ENCODE results near the gene ITGA1. TPM values are rescaled to one million over a fixed set of nuclear protein-coding genes. Genes with fewer than 3 reads are reported as not detected.

The ITGA1 gene
- total RNA-seq, 1 experiment from 2014 or later = 20.2 TPM

- Mint-ChIP-seq H3K27me3 (ENCODE audit: unreplicated experiment) (no peaks in the 10 kb centered on the region), H3K9me3 (ENCODE audit: low read depth, unreplicated experiment) (no peaks in the 10 kb centered on the region), H3K36me3 (ENCODE audit: insufficient read depth, unreplicated experiment) (no peaks in the 10 kb centered on the region), H3K4me1 (ENCODE audit: low read depth, unreplicated experiment) (no peaks in the 10 kb centered on the region), H3K4me3 (ENCODE audit: low read depth, unreplicated experiment) (no peak overlapping the region), H3K27ac (ENCODE audit: unreplicated experiment) (no peak overlapping the region)
- BruUV-seq (replicated peaks) = no TSS peak
- CTCF ChIA-PET = interaction anchor here (0.6 kb wide), 1 partner anchor 1356 kb away, joined by 3 read pairs; no protein-coding TSS in a partner anchor
- no peak for DNase-seq
- TF ChIP-seq, protein P1, sequence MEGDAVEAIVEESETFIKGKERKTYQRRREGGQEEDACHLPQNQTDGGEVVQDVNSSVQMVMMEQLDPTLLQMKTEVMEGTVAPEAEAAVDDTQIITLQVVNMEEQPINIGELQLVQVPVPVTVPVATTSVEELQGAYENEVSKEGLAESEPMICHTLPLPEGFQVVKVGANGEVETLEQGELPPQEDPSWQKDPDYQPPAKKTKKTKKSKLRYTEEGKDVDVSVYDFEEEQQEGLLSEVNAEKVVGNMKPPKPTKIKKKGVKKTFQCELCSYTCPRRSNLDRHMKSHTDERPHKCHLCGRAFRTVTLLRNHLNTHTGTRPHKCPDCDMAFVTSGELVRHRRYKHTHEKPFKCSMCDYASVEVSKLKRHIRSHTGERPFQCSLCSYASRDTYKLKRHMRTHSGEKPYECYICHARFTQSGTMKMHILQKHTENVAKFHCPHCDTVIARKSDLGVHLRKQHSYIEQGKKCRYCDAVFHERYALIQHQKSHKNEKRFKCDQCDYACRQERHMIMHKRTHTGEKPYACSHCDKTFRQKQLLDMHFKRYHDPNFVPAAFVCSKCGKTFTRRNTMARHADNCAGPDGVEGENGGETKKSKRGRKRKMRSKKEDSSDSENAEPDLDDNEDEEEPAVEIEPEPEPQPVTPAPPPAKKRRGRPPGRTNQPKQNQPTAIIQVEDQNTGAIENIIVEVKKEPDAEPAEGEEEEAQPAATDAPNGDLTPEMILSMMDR (IDR thresholded peaks at IDR 0.05; ENCODE audit: unreplicated experiment) = no peak
- intact Hi-C loops (cut with micrococcal nuclease; ENCODE audit: unreplicated experiment) = no loop called here
Observed at GRCh38 chr5:52772668-52773067, 15.0 kb upstream of the ITGA1 start.

- BruUV-seq (replicated peaks) = no TSS peak
- DNase-seq = no peak
- TF ChIP-seq, protein P1 (IDR thresholded peaks at IDR 0.05; ENCODE audit: unreplicated experiment) = no peak
- Mint-ChIP-seq H3K4me3 (ENCODE audit: low read depth, unreplicated experiment) (no peak overlapping the region), H3K9me3 (ENCODE audit: low read depth, unreplicated experiment) (no peaks in the 10 kb centered on the region), H3K27me3 (ENCODE audit: unreplicated experiment) (no peaks in the 10 kb centered on the region), H3K36me3 (ENCODE audit: insufficient read depth, unreplicated experiment) (no peaks in the 10 kb centered on the region), H3K27ac (ENCODE audit: unreplicated experiment) (no peak overlapping the region), H3K4me1 (ENCODE audit: low read depth, unreplicated experiment) (no peaks in the 10 kb centered on the region)
- CTCF ChIA-PET = interaction anchor here (0.6 to 1.0 kb wide), 2 partner anchors 14 to 1356 kb away, joined by 3 read pairs; no protein-coding TSS in a partner anchor
- intact Hi-C loops (cut with micrococcal nuclease; ENCODE audit: unreplicated experiment) = no loop called here
Observed at GRCh38 chr5:52773342-52773741, 14.4 kb upstream of the ITGA1 start.

DNA sequence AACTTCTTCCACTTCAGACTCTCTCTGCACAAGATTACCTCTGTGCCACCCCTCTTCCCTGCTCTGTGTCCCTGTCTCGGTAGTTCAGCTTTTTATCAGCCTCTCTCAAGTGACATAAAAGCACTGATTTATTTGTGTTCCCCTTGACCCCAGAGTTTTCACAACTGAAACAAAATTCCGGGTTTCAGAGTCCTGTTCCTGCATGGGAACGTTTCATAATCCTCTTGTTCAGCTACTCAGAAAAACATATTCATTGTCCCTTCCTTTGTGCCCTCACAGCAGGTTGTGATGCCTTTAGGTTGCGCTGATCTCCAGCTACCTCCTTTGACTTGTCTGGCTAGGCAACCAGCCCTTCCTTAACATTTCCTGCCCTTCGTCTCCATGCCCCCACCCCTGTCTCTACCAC is 13.7 kb upstream of the ITGA1 start:
- intact Hi-C loops (cut with micrococcal nuclease; ENCODE audit: unreplicated experiment) = no loop called here
- Mint-ChIP-seq H3K27me3 (ENCODE audit: unreplicated experiment) (no peaks in the 10 kb centered on the region), H3K9me3 (ENCODE audit: low read depth, unreplicated experiment) (no peaks in the 10 kb centered on the region), H3K4me3 (ENCODE audit: low read depth, unreplicated experiment) (no peak overlapping the region), H3K27ac (ENCODE audit: unreplicated experiment) (no peak overlapping the region), H3K4me1 (ENCODE audit: low read depth, unreplicated experiment) (no peaks in the 10 kb centered on the region), H3K36me3 (ENCODE audit: insufficient read depth, unreplicated experiment) (no peaks in the 10 kb centered on the region)
- TF ChIP-seq, protein P1 (IDR thresholded peaks at IDR 0.05; ENCODE audit: unreplicated experiment) = no peak
- CTCF ChIA-PET = interaction anchor here (1.0 kb wide), 1 partner anchor 15 kb away, joined by 3 read pairs; no protein-coding TSS in a partner anchor
- no TSS peak for BruUV-seq (replicated peaks)
- no peak for DNase-seq

- CTCF ChIA-PET = interaction anchor here (1.4 kb wide), 1 partner anchor 36 kb away, joined by 3 read pairs; no protein-coding TSS in a partner anchor
- no TSS peak for BruUV-seq (replicated peaks)
Observed at GRCh38 chr5:52776116-52776515, 11.6 kb upstream of the ITGA1 start.

More at GRCh38 chr5:52776116-52776515, 11.6 kb upstream of the ITGA1 start:
- TF ChIP-seq, protein P1 (IDR thresholded peaks at IDR 0.05; ENCODE audit: unreplicated experiment) = no peak
- H3K4me3 Mint-ChIP-seq (ENCODE audit: low read depth, unreplicated experiment) = no peak overlapping the region
- no peaks in the 10 kb centered on the region for H3K36me3 Mint-ChIP-seq (ENCODE audit: insufficient read depth, unreplicated experiment)
- no peak for DNase-seq
- intact Hi-C loops (cut with micrococcal nuclease; ENCODE audit: unreplicated experiment) = no loop called here
- no peaks in the 10 kb centered on the region for H3K4me1 Mint-ChIP-seq (ENCODE audit: low read depth, unreplicated experiment)
- no peaks in the 10 kb centered on the region for H3K27me3 Mint-ChIP-seq (ENCODE audit: unreplicated experiment)
- H3K27ac Mint-ChIP-seq (ENCODE audit: unreplicated experiment) = no peak overlapping the region
- peaks cover under 1% of the 10 kb centered on the region for H3K9me3 Mint-ChIP-seq (ENCODE audit: low read depth, unreplicated experiment)

All from Calu3 (cell line).